Glutamatergic neuron (in vitro differentiated cells): Measurements from ENCODE around the gene DOC2B. TPM values are rescaled to one million over a fixed set of nuclear protein-coding genes. Genes with fewer than 3 reads are reported as not detected.

Experiments
- DNase-seq: peaks from one replicate; pipeline ENCODE4 v3.0.0; 2022
- H3K27ac Mint-ChIP-seq: one replicate; pipeline ENCODE4 v1.8.0; 2020; ENCODE audit warnings: mild to moderate bottlenecking, mixed read lengths, inconsistent platforms; ENCODE audit not compliant: unreplicated experiment
- H3K27me3 Mint-ChIP-seq: one replicate; pipeline ENCODE4 v1.8.0; 2020; ENCODE audit warnings: mild to moderate bottlenecking, moderate library complexity, mixed read lengths, inconsistent platforms; ENCODE audit not compliant: unreplicated experiment
- H3K36me3 Mint-ChIP-seq: one replicate; pipeline ENCODE4 v1.8.0; 2020; ENCODE audit warnings: mild to moderate bottlenecking, mixed read lengths, inconsistent platforms; ENCODE audit not compliant: unreplicated experiment
- H3K4me1 Mint-ChIP-seq: one replicate; pipeline ENCODE4 v1.8.0; 2020; ENCODE audit warnings: mild to moderate bottlenecking, low read depth, mixed read lengths, inconsistent platforms; ENCODE audit not compliant: unreplicated experiment
- H3K4me3 Mint-ChIP-seq: one replicate; pipeline ENCODE4 v1.8.0; 2020; ENCODE audit warnings: mild to moderate bottlenecking, mixed read lengths, inconsistent platforms; ENCODE audit not compliant: unreplicated experiment
- H3K9me3 Mint-ChIP-seq: one replicate; pipeline ENCODE4 v1.8.0; 2020; ENCODE audit warnings: mild to moderate bottlenecking, moderate library complexity, mixed read lengths, inconsistent platforms; ENCODE audit not compliant: unreplicated experiment
- CTCF ChIP-seq: fragments of 200-600 bp; sonication (generic); IDR thresholded peaks from one replicate; pipeline ENCODE4 v1.5.0; 2021; ENCODE audit not compliant: partially characterized antibody, unreplicated experiment
- total RNA-seq: library from RNA; stranded (reverse); fragmentation: NEBNext Ultra II Directional; extraction: Animal tissue kit (Norgen Biotek cat#: 25700); gene quantifications from one replicate; pipeline ENCODE4 v1.2.1, GENCODE V29; 2021; ENCODE audit not compliant: unreplicated experiment

DOC2B gene
- total RNA-seq, 1 donor from 2014 or later, result 109 TPM

DNA sequence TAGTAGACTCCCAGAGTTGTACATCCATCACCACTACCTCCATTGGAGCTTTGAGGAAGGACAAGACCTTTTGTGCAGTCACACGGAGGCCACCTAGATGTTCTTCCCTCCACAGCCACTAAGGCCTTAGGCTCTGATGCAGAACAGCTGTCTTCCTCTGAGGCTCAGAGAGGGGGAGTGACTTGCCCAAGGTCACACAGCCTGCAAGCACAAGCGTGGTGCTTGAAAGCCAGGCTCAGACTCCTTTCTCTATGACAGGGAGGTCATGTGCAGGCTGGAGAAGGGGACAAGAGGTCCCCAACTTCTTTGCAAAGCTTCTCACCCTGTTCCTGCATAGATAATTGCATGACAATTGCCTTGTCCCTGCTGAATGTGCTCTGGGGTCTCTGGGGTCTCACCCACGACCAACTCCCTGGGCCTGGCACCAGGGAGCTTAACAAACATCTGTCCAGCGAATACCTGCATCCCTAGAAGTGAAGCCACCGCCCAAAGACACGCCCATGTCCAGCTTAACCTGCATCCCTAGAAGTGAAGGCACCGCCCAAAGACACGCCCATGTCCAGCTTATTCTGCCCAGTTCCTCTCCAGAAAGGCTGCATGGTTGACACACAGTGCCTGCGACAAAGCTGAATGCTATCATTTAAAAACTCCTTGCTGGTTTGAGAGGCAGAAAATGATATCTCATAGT lies 31.4 kb downstream of the DOC2B start:
- Mint-ChIP-seq H3K36me3 (no peaks in the 10 kb centered on the region), H3K4me1 (no peaks in the 10 kb centered on the region), H3K27me3 (peaks cover 2% of the 10 kb centered on the region), H3K9me3 (peaks cover 4% of the 10 kb centered on the region), H3K27ac (no peak overlapping the region), H3K4me3 (no peak overlapping the region)
- no peak for TF ChIP-seq CTCF
- peak; percentile 2 for DNase-seq

DNA sequence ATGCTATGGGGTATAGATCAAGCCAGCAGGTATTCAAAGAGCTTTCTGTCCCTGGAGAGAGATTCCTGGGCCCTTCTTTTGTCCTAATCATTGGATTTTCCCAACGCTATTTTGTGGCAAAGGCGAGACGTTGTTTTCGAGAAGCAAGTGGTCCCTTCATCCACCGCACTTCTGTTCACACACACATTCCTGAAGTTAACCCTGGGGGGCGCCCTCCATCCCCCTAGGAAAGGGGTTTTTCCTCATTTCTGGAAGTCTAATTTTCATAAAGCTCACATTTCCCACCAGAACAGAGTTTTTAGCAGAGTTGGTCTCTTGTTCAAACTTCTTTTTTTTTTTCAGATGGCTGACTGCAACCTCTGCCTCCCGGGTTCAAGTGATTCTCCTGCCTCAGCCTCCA lies 32.2 kb downstream of the DOC2B start:
- H3K4me1 Mint-ChIP-seq, result no peaks in the 10 kb centered on the region
- no peaks in the 10 kb centered on the region for H3K36me3 Mint-ChIP-seq
- H3K4me3 Mint-ChIP-seq, result no peak overlapping the region
- peak; percentile 7 for DNase-seq
- TF ChIP-seq CTCF, result no peak
- H3K9me3 Mint-ChIP-seq, result peaks cover 4% of the 10 kb centered on the region
- H3K27ac Mint-ChIP-seq, result no peak overlapping the region
- peaks cover 2% of the 10 kb centered on the region for H3K27me3 Mint-ChIP-seq

DNA sequence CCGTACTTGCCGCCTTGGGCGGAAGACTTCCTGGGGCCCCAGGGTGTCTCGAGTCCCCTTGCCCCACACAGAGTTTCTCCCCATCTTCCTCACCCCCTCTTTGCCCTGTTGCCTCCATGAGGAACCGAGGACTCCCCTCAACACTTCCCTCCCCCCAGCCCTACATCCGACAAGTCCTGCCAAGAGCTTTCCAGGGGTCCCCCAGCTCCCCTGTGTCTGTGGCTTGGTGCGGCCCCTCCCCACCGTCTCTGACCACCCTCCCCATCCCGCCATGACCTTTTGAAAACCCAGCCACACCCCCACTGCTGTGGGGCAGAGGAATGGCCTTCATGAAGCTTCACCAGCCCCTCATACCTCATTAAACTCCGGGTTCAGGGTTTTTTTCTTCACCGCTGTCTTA lies 32.7 kb downstream of the DOC2B start:
- H3K4me1 Mint-ChIP-seq, result no peaks in the 10 kb centered on the region
- peak; percentile 5 for DNase-seq
- H3K9me3 Mint-ChIP-seq, result peaks cover 4% of the 10 kb centered on the region
- H3K4me3 Mint-ChIP-seq, result no peak overlapping the region
- H3K27ac Mint-ChIP-seq, result no peak overlapping the region
- H3K27me3 Mint-ChIP-seq, result no peaks in the 10 kb centered on the region
- no peaks in the 10 kb centered on the region for H3K36me3 Mint-ChIP-seq
- TF ChIP-seq CTCF, result no peak

DNA sequence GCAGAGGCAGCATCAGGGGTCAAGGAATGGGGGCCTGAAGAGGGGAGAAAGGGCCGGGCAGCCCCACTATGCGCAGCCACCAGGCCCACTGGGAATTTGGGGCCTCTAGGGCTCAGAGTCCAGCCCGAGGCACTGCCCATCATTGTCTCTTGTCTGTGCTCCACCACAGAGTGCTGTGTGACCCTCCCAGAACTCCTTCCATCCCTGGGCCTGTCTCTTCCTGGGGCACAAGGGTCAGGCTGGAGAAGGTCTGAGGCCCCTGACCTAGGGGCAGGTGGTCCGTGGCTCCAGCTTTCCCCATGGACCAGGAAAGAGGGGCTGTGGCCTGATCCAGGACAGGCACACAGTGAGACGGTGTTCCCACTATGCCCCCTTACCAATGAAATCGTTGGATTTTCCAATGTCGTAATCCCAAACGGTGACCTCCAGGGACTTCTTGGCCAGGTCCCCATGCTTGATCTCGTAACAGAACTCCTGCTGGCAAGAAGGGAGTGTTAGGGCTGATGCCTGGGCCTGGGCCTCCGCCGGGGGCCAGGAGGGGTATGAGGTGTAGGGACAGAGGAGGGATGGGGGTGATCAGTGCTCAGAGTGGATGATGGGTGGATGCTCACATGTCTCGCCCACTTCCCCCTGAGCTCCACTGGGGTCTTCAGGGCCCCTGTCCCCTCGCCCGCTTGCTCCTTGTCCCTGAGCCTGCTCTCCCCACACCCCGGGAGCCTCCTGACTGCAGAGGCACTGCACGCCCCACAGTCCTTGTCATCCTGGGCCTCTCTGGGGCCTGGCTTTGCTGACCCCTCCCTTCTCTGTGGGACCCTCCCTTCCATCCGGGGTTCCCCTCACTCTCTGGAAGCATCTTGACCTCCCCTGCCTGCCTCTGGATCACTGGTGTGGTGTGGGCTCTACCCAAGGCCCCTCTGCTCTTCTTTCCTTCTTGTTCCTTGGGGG lies 33.4 kb downstream of the DOC2B start:
- Mint-ChIP-seq H3K4me3 (no peak overlapping the region), H3K9me3 (peaks cover 8% of the 10 kb centered on the region), H3K27me3 (peaks cover 4% of the 10 kb centered on the region), H3K36me3 (no peaks in the 10 kb centered on the region), H3K27ac (no peak overlapping the region), H3K4me1 (no peaks in the 10 kb centered on the region)
- TF ChIP-seq CTCF, result no peak
- peak; percentile 7 for DNase-seq
